ENCODE measurements around the gene C9orf57. TPM values are rescaled to one million over a fixed set of nuclear protein-coding genes. Genes with fewer than 3 reads are reported as not detected.

C9orf57 gene
- total and polyA plus RNA-seq, 2 of the 13 experiments (the other 11 are each of a cell fraction or from before 2014, with no cell fraction given), result 0.09 TPM; not detected in 1

DNA sequence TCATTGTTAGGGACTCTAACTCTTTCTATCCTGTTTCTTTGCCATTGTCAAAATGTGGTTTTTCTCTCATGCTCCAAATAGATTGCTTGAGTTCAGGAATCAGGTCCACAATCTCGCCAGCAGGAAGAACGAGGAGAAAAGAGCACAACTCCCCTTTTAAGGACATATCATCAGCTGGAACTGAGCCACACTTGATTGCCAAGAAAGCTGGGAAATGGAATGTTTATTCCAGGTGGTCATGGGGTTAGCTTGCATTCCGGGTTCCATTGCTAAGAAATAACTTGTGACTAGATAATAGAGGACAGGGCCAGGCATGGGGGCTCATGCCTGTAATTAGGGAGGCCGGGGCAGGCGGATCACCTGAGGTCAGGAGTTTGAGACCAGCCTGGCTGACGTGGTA, 32.4 kb upstream of the C9orf57 start:
- no peaks in the 10 kb centered on the region for H3K79me2 ChIP-seq (ENCODE audit: insufficient read depth, low read length)
- CTCF ChIA-PET (ENCODE audit: low intra/inter-chr PET ratio, low total read pairs), result no interaction called here
- no peaks in the 10 kb centered on the region for H3K27me3 ChIP-seq (ENCODE audit: control insufficient read depth in 1 of 2, insufficient read depth in 2 of 2, low read length in 2 of 2)
- WGBS (ENCODE audit: low lambda C conversion rate), result 21% methylated on average over 6 of the region's 6 CpGs
- no peaks in the 10 kb centered on the region for H3K4me1 ChIP-seq (ENCODE audit: insufficient read depth, low read length)
- intact Hi-C loops (cut with micrococcal nuclease; ENCODE audit: unreplicated experiment), result no loop called here
- H4K20me1 ChIP-seq (ENCODE audit: insufficient read depth, low read length), result no peaks in the 10 kb centered on the region
- no peak overlapping the region for H3K9ac ChIP-seq (ENCODE audit: insufficient read depth, low read depth, low read length)
- no peak for TF ChIP-seq ZNF614 (CRISPR knock-in tag; IDR thresholded peaks at IDR 0.05; ENCODE audit: borderline replicate concordance)
- no peak for TF ChIP-seq RXRB (CRISPR knock-in tag; IDR thresholded peaks at IDR 0.05; ENCODE audit: borderline replicate concordance)
- TF ChIP-seq FOXM1 (CRISPR knock-in tag; IDR thresholded peaks at IDR 0.05), result no peak
- no peak for TF ChIP-seq ZMAT5 (CRISPR knock-in tag; IDR thresholded peaks at IDR 0.05; ENCODE audit: borderline replicate concordance, low read depth)
- TF ChIP-seq RBAK (CRISPR knock-in tag; IDR thresholded peaks at IDR 0.05), result no peak
- TF ChIP-seq MEF2D (CRISPR knock-in tag; IDR thresholded peaks at IDR 0.05), result no peak
- TF ChIP-seq SCMH1 (CRISPR knock-in tag; IDR thresholded peaks at IDR 0.05; ENCODE audit: borderline replicate concordance), result no peak
- TF ChIP-seq ZNF142 (CRISPR knock-in tag; IDR thresholded peaks at IDR 0.05), result no peak
- no peak for TF ChIP-seq MTA1 (CRISPR knock-in tag; IDR thresholded peaks at IDR 0.05; ENCODE audit: borderline replicate concordance)
- no peak for TF ChIP-seq MLX (CRISPR knock-in tag; IDR thresholded peaks at IDR 0.05)
- no peak for TF ChIP-seq ZNF546 (CRISPR knock-in tag; conservative IDR thresholded peaks at IDR 0.05)
- TF ChIP-seq ZNF709 (CRISPR knock-in tag; IDR thresholded peaks at IDR 0.05), result no peak
- TF ChIP-seq SYNCRIP (IDR thresholded peaks at IDR 0.05; ENCODE audit: insufficient read depth, low read depth, low read length), result no peak
- TF ChIP-seq KDM1A (CRISPR knock-in tag; IDR thresholded peaks at IDR 0.05), result no peak
- TF ChIP-seq SIN3A (IDR thresholded peaks at IDR 0.05; ENCODE audit: borderline replicate concordance, low read depth, low read length), result no peak
- TF ChIP-seq TMF1 (CRISPR knock-in tag; IDR thresholded peaks at IDR 0.05; ENCODE audit: low read depth), result no peak
- no peak overlapping the region for H3K4me3 ChIP-seq (replicated peaks in 1 of 3; ENCODE audit: insufficient read depth in 1 of 3, low read depth in 2 of 3, low read length in 3 of 3)
- H3K27ac ChIP-seq (ENCODE audit: extremely low read length, insufficient read depth, low read length), result no peak overlapping the region
- POLR2A ChIA-PET, result no interaction called here
- DNase-seq (ENCODE audit: low spot score) (no peak), FAIRE-seq (no peak), ATAC-seq (no peak)
- BruUV-seq (replicated peaks), result no TSS peak
- in situ Hi-C loops (cut with HindIII; ENCODE audit: extremely low pct_ligation_motif_present, low pct_unique_long_range_greater_than_20kb), result no loop called here
- H3K4me2 ChIP-seq (ENCODE audit: low read depth, low read length), result no peak overlapping the region
- no peaks in the 10 kb centered on the region for H3K9me3 ChIP-seq (ENCODE audit: low read length)
- H2AFZ ChIP-seq (ENCODE audit: low read length), result no peak overlapping the region
- H3K36me3 ChIP-seq (replicated peaks in 1 of 2; ENCODE audit: control insufficient read depth in 1 of 2, insufficient read depth in 2 of 2, low read length in 2 of 2), result no peaks in the 10 kb centered on the region

Measured in HepG2 (cell line).